Prostate gland (tissue), 2 donors: Measurements from ENCODE around the gene ZNF768.

Experiments
- POLR2A ChIP-seq: fragments of 450-650 bp; IDR thresholded peaks from one replicate; pipeline ENCODE4 v1.6.1; 2016; ENCODE audit warnings: antibody characterized with exemption, mild to moderate bottlenecking
- TF ChIP-seq, protein P1 (sequence below), 4 experiments: fragments of 200-600 bp in 2 of 4; fragments of 450-650 bp in 2 of 4; sonication (generic) in 2 of 4; IDR thresholded peaks; 1 replicate in 3 of 4; 2 replicates in 1 of 4; pipeline ENCODE4 v1.5.1; 2016 to 2019; ENCODE audit warnings: antibody characterized with exemption in 4 of 4, mild to moderate bottlenecking in 2 of 4, moderate library complexity in 2 of 4

DNA sequence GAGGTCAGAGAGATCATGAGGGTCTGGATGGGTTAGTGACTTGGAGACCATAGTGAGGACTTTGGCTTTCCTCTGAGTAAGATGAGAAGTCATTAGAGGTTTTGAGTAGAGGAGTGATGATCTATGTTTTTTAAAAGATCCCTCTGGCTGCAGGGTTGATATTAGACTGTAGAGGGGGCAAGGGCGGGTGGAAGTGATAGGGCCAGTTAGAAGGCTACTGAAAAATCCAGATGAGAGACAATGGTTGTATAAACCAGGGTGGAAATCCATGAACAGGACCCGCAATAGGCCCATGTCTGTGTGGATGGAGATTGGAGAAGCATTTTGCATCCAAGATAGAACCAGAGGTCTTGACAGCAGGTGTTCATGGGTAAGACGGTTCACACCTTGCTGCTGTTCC is 44.0 kb downstream of the ZNF768 start:
- TF ChIP-seq, protein P1, sequence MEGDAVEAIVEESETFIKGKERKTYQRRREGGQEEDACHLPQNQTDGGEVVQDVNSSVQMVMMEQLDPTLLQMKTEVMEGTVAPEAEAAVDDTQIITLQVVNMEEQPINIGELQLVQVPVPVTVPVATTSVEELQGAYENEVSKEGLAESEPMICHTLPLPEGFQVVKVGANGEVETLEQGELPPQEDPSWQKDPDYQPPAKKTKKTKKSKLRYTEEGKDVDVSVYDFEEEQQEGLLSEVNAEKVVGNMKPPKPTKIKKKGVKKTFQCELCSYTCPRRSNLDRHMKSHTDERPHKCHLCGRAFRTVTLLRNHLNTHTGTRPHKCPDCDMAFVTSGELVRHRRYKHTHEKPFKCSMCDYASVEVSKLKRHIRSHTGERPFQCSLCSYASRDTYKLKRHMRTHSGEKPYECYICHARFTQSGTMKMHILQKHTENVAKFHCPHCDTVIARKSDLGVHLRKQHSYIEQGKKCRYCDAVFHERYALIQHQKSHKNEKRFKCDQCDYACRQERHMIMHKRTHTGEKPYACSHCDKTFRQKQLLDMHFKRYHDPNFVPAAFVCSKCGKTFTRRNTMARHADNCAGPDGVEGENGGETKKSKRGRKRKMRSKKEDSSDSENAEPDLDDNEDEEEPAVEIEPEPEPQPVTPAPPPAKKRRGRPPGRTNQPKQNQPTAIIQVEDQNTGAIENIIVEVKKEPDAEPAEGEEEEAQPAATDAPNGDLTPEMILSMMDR (IDR thresholded peaks at IDR 0.05), result no peak
- TF ChIP-seq POLR2A, result no peak
